Activated CD8-positive, alpha-beta memory T cell treated with anti-CD3 and anti-CD28 coated beads for 36 hours (primary cell): ENCODE data around the gene BEST1. TPM values are rescaled to one million over a fixed set of nuclear protein-coding genes. Genes with fewer than 3 reads are reported as not detected.

Experiments
- CTCF ChIA-PET: fragments of 350-600 bp; sonication (Branson Sonifier 250); formaldehyde crosslinking; loops from one replicate; lab custom pipeline; 2021; ENCODE audit warnings: antibody characterized with exemption; lab: Charles Lee
- POLR2A ChIA-PET: fragments of 350-600 bp; sonication (Branson Sonifier 250); formaldehyde crosslinking; loops from one replicate; lab custom pipeline; 2021; ENCODE audit warnings: antibody characterized with exemption; lab: Charles Lee
- total RNA-seq, 2 experiments: library from RNA; stranded (reverse); gene quantifications; one replicate each; pipeline ENCODE4 v1.2.3, GENCODE V29; 2021

BEST1 gene
- total RNA-seq, 2 experiments from 2014 or later: not detected

DNA sequence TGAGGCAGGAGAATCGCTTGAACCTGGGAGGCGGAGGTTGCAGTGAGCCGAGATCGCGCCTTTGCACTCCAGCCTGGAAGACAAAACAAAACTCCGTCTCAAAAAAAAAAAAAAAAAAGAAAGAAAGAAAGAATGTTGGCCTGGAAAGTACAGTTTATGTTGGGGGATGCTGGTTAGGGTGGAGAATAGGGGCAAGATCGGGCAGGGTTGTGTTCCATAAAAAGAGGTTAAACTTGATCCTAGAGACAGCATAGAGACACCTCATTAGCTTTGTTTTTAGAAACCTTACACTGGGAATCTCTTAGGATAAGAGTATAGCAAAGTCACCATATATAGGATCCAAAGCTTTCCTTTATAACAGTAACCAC is 19.2 kb downstream of the BEST1 start:
- ChIA-PET POLR2A (interaction anchor here (0.7 kb wide), 1 partner anchor 434 kb away, joined by 6 read pairs; no protein-coding TSS in a partner anchor), CTCF (interaction anchor here (1.4 to 2.6 kb wide), 2 partner anchors 22 to 112 kb away, joined by 5 to 11 read pairs; no protein-coding TSS in a partner anchor)

DNA sequence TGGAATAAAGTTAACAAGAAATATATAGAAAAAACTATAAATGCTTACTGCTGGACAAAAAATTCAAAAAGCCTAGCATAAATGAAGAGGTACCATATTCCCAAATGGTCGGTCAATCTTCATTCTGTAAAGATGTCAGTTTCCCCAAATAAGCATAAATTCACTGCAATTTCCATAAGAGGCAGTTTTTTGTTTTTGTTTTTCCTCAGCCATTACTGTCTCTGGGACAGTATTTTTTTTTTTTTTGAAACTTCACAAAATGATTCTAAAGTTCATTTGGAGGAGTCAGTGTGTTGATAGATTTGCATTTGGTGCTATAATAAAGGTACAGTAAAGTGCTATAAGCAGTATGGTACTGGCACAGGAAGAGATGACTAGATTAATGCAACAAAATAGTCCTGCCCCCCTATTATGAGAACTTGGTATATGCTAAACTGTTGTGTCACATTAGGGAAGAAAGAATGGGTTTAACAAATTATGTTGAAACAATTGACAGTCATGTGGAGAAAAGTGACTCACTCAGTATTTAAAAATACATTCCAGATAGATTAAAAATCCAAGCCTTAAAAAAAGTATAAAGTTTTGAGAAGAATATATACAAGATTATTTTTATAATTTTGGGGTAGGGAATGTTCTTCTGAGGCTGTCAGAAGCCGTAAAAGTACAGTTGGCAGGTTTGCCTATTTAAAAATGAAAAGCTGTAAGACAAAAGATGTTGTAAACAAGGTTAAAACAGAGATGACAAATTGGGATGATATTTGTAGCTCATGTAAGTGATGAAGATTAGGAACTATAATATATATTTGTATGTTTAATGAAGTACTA is 19.9 kb downstream of the BEST1 start:
- CTCF ChIA-PET: interaction anchor here (1.4 to 2.6 kb wide), 3 partner anchors 22 to 112 kb away, joined by 5 to 11 read pairs (median 7); no protein-coding TSS in a partner anchor
- POLR2A ChIA-PET: no interaction called here

DNA sequence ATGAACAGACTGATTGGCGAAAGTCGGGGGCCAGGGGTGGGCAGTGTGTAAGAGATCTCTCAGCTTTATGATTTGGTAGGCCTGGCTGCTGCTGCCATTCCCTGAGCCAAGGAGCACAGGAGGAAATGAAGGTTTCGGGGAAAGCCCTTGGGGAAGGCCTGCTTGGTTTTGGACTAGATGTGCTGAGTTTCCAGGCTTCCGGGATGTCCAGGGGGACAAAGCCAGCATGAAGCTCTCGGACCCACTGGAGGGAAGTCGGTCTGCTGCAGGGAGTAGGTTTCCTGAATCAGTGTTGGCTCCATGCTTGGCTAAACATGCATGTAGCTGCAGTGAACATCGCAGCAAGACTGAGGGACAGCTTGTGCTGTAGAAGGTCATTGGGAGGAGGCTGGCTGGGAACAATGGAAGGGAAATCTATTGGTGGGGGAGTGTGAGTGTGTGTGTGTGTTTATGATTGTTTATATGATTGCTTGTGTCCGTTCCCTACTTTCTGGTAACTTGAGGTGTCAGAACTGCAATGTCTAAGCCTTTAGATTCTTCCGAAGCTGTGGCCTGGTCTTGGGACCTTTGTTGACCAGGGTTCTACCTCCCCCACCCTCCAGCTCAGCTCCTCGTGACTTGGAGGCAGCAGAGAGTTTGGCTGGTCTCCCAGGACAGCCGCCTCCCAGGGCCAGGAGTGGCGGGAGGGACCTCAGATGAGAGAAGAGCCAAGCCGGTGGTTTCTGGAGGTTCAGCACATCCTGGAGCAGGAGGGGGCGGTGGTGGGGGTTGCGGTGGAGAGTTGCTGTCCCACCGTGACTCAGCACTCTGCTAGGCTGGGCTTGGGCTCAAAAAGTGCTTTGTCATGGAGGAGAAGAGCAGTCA is 21.3 kb downstream of the BEST1 start:
- ChIA-PET POLR2A (no interaction called here), CTCF (interaction anchor here (0.6 to 2.2 kb wide), 3 partner anchors 73 to 668 kb away, joined by 3 to 7 read pairs (median 3); no protein-coding TSS in a partner anchor)

DNA sequence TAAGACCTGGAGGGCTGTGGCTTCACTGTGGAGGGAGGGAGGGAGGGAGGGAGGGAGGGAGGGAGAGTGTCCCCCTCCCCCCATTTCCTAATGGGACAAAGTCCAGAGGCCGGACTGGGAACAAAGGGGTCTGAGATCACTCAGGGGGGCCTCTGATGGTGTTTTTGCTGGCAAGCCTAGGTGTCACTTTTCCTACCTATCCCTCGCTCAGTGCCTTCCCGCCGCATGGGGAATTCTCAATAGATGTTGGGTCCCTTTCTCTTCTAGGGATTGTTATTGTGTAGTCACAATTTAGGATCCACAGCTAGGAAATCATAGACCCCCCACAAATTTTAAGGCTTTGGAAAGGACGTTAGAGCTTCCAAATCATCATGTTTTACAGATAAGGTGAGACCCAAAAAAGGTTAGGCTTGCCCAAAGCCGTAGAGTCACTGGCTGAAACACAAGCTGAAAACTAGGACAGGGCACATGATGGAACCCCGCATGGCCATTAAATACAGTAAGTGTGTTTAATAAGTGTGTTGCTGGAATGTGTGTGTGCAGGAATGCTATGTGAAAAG is 22.0 kb downstream of the BEST1 start:
- POLR2A ChIA-PET: no interaction called here
- CTCF ChIA-PET: interaction anchor here (0.8 to 2.2 kb wide), 3 partner anchors 14 to 110 kb away, joined by 3 to 7 read pairs (median 3); no protein-coding TSS in a partner anchor

DNA sequence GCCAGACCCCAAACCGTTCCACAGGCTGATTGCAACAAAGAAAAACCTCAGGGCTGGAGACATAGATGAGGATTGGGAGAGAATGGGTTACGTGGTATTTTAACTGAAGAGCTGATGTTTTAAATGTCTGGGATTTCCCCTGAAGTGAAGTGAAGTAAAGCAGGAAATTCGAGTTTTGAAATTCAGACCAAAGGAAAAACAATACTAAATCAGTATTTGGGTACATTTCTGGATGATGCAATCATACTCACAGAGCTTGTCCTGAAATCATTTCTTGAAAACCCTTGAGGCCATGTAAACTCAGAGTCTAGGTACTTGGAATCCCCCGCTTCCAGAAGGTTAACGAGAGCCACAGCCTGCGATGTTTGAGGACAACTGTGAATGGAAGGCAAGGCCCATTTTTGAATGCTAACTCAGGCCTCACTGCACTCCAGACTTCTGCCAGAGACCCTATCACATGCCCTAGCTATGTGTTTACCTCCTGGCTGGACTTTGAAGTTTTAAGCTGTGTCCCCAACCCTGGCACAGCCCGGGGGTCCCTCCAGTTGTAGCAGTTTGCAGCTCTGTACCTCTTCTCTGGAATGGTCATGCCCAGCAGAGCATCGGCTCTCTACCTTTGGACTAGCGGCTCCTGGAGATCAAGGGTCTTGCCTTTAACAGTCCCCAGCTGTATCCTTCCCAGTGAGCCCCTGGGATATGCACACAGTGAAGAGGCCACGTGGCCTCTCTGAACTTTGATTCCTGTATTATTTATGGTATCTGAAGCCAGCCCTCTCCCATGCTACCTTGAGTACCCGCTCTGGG is 22.7 kb downstream of the BEST1 start:
- ChIA-PET CTCF (interaction anchor here (0.8 to 1.1 kb wide), 2 partner anchors 13 to 109 kb away, joined by 3 read pairs; no protein-coding TSS in a partner anchor), POLR2A (no interaction called here)

DNA sequence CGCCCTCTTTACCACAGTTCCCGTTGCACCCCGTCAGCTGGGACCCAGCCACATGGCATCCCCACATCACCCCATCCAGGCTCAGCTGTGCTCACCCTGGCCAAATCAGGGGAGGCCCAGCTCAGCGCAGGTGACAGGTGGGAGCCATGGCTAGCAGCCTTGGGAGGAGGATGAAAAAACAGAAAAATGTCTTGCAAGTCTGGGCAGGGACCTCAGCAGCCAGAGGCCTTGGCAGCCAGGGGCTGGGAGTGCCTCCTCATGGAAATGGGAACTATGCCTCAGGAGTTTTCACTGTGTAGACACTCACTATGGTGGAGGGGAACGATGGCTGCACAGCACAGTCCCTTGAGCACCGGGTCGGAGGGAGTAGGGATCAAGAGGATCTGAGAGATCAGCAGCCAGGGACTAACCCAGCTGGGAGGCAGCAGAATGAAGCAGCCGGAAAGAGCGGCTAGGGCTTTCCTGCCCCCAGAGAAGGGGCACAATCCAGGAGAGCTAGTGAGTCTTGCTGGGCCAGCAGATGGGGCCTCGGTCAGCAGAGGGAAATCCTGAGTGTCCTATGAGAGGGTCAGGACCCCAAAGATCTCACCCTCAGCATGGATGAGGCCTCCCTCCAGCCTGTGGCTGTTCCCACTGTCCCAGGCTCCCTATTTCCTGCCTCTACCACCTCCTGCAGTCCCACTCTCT is 23.5 kb downstream of the BEST1 start:
- CTCF ChIA-PET: no interaction called here
- POLR2A ChIA-PET: no interaction called here

DNA sequence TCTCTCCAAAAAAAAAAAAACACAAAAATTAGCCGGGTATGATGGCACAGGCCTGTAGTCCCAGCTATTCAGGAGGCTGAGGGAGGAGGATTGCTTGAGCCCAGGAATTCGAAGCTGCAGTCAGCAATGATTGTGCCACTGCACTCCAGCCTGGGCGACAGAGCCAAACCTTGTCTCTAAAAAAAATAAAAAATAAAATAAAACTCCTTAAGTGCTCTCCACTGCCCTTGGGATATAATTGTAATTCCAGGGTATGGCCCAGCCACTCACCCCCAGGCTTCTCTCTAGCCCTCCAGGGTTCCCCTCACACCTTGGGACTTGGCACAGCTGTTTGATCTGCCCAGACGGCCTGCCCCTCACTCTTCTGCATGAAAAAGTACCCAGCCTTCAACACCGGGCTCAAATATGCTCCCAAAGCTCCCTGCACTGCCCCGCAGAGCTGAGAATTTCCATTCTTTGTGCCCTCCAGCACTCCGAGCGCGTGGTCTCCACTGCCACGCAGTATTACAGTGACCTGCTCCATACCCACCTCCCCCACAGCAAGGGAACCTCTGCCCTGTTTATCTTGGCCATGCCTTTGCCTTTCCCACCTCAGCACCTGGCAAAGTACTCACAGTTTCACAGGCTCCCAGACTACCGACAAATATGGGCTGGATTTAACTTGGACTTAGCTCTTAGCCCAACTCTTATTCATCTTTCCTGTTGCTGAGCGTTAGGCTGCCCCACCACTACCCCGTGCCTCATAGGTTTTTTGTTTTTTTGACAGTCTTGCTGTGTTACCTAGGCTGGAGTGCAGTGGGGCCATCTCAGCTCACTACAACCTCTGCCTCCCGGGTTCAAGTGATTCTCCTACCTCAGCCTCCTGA is 24.8 kb downstream of the BEST1 start:
- POLR2A ChIA-PET: no interaction called here

DNA sequence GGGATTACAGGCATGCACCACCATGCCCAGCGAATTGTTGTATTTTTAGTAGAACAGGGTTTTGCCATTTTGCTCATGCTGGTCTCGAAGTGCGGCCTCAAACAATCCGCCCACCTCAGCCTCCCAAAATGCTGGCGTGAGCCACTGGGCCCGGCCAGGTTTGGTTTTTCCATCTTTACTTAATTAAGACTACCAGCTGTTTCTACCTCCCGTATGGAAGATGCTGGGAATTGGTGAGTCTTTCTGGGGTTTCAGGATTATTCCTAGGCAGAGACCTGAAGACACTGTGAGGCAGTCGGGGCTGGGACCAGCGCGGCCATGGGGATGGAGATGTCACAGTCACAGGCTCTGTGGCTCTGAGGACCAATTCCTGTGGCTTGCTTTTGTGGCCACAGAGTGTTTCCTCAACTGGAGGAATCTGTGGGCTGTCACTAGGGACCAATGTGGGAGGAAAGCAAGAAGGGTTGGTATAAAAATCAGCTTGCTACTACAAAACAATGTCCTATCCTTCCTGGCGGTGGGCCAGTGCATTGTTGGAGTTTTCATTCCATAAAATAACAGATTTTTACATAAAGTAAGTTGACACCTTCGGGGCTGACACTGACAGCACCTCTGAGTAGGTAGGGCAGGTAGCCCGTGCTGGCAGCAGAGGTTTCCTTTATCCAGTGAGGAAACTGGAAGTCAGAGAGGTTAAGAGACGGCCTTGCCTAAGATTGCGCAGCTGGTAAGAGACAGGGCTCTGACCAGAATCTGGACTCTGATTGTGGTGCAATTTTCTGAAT is 25.7 kb downstream of the BEST1 start:
- CTCF ChIA-PET: interaction anchor here (1.3 kb wide), 1 partner anchor 106 kb away, joined by 4 read pairs; no protein-coding TSS in a partner anchor
- POLR2A ChIA-PET: no interaction called here

More for the DNA sequence above, 24.8 kb downstream of the BEST1 start:
- CTCF ChIA-PET: no interaction called here

DNA sequence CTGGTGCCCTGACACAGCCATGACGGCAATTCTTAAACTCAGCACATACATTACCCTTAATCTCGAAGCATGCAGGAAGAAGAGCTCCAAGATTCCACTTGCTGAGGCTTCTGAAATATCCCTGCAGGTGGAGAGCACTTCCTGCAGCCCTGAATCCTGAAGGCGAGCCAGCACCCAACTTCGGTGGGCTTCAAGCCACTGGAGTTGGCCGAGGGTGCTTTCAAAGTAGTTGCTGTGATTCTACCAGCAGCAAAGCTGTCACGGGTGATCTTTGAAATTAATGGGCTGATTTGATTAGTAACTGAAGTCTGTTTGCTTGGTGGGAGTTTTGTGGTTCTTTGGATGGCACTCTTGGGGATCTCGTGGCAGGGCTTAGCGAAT is 26.3 kb downstream of the BEST1 start:
- POLR2A ChIA-PET: no interaction called here
- CTCF ChIA-PET: interaction anchor here (1.3 kb wide), 1 partner anchor 105 kb away, joined by 4 read pairs; no protein-coding TSS in a partner anchor

DNA sequence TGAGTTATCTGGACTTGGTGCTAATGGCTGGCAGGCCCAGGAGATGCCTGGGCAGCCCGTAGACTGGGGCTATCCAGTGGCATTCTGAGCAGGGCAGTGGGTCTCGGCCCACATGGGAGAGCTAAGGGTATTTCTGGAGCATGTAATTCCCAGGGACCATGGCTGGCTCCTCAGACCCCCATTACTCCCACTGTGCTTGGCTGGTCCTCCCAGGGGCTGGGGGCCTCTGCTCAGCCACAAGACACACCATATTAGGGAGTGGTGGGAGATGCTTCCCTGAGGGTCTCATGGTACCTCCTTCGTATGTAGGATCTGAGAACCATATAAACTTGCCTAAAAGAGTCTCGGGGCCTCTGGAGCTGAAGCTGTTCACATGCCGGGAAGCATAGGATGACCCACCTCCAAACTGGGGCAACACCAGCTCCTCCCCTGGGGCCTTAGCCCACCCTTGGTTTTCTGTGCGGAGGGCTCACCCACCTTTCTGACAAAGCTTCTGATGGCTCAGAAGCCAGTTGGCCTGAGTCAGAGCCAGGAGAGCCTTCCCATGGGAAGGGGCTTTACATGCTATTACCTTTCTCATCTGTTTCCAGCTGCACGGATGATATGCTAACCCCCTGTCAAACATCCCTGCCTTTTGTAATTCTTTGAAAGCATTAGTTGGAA is 26.8 kb downstream of the BEST1 start:
- POLR2A ChIA-PET: no interaction called here
- CTCF ChIA-PET: interaction anchor here (1.3 kb wide), 1 partner anchor 105 kb away, joined by 4 read pairs; no protein-coding TSS in a partner anchor

DNA sequence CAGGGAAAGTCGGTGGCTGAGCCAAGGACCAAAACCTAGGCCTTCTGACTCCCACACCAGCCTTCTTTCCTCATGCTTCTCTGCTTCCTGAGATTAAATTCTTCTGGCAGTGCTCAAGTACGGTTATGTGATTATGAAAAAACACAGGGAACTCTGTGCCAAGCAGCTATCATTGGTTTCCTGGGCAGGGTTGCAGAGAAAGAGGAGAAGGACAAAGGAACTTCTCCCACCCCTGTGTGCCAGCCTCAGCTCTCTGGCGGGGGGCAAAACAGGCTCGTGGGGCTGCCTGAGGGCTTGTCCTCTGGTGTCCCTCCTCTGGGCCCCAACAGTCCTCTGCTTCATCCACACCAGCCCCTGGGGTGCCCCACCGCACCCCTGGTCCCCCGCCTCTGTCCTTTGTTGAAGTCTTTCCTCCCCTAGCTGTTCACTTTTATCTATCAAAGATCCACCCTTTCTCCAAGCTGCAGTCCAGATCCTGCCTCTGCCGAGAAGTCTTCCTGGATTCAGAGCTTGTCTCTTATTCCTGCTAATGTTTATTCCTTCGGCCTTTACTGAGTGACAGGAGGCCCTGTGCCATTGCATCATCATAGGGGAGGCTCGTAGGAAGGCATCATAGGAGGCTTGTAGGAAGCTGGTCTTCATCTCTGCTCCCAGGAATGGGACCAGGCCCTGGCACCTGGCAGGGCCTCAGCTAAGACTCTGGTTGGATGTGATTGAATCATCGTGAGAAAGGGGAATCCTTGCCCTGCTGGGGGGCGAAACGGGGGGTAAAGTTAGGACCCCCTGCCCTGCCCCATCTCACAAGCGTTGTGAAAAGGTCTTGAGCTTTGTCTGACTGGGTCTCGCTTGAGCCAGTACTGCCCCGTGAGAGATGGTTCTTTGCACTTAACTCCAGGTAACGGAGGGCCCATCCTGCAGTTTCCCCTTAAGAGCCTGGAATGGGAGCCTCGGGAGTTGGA is 28.8 kb downstream of the BEST1 start:
- ChIA-PET POLR2A (no interaction called here), CTCF (interaction anchor here (1.3 to 1.5 kb wide), 2 partner anchors 32 to 103 kb away, joined by 3 read pairs; no protein-coding TSS in a partner anchor)

DNA sequence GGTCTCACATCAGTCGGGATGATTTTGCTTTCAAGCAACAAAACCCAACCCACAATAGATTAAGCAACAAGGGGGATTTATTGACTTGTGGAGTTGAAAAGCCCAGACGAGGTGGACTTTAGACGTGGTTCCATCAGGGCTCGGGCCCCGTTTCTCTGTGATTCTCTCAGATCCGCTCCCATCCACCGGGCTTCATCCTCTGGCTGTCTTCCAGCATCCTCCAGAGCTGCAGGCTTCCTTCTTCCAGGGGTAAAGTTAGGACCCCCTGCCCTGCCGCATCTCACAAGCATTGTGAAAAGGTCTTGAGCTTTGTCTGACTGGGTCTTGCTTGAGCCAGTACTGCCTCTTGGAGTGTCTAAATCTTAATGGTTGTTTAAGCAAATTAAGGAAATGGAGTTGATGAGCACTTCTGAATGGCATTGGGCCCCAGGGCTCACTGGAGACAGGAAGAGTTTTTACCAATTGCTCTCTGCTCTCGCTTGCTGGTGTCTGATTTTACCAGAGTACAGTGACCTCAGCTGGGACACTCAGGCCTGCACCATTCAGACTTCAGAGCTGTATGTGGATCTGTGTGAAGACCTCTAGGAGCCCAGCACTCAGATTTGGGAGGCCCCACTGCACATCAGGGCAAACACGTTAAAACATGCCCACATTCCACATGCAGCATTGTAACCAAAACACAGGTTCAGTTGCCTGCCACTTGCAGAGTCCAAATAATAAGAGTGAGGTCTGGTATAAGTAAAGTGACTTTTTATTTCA is 30.8 kb downstream of the BEST1 start:
- CTCF ChIA-PET: no interaction called here

DNA sequence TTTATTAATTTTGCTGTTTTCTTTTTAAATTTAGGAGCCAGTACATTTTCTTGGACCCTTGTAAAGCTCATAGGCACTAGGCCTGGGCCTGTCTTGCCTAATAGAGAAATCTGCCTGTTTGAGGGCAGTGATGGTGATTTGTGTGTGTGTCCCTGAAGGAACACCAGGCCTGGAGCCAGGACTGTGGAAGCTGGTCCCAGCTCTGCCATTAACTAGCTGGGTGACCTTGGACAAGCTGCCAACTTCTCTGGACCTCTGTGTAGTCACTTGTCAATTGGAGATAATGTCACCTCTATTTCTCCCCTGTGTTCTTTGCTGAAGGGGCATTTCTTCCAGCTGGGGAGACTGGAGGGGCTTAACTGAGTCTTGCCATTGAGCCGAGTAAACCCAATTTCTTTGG is 33.3 kb downstream of the BEST1 start:
- ChIA-PET CTCF (interaction anchor here (0.8 to 0.9 kb wide), 2 partner anchors 85 to 125 kb away, joined by 3 read pairs; no protein-coding TSS in a partner anchor), POLR2A (no interaction called here)

More for the DNA sequence above, 30.8 kb downstream of the BEST1 start:
- POLR2A ChIA-PET: no interaction called here

DNA sequence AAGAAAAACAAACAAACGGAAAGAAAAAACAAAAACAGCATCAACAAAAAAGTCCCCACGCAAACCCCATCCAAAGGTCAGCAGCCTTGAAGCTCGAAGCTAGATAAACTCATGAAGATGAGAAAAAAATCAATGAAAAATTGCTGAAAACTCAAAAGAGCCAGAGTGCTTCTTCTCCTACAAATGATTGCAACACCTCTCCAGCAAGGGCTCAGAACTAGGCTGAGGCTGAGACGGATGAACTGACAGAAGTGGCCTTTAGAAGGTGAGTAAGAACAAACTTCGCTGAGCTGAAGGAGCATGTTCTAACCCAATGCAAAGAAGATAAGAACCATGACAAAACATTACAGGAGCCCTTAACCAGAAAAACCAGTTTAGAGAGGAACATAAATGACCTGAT is 35.7 kb downstream of the BEST1 start:
- POLR2A ChIA-PET: interaction anchor here (0.7 kb wide), 1 partner anchor 20 kb away, joined by 4 read pairs; no protein-coding TSS in a partner anchor
- CTCF ChIA-PET: interaction anchor here (1.1 kb wide), 1 partner anchor 13 kb away, joined by 3 read pairs; no protein-coding TSS in a partner anchor
